ENCODE data around the gene SKAP2. TPM values are rescaled to one million over a fixed set of nuclear protein-coding genes. Genes with fewer than 3 reads are reported as not detected.

The SKAP2 gene
- total and polyA plus RNA-seq, 2 donors (not counting 1 experiment from before 2014, with no cell fraction given) = 17.5 to 25.9 TPM

DNA sequence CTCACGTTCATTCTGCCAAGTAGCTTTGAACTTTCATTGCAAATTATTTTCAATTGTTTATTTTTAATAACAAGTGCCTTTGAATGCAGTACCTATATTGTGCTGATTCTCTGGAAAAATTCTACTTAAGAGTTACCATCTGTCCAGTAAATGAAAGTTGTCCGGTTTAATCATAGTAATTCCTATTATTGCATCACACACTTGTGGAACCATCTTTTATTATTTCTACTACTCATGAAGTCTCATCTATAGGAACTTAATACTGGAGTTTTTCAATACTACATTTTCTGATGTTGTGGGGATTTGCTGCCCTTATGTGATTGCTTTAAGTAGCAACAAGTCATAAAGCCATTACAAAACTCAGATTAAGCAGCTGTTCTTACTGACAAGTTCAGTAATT is 16.5 kb upstream of the SKAP2 start:
- Histone ChIP-seq H4K20me1 (ENCODE audit: control insufficient read depth, extremely low read depth, insufficient read depth, low read length) (no peaks in the 10 kb centered on the region), H3K9me3 (ENCODE audit: control insufficient read depth, insufficient read depth, low read depth, low read length) (no peaks in the 10 kb centered on the region), H3K79me2 (ENCODE audit: control insufficient read depth, insufficient read depth, low read length) (no peaks in the 10 kb centered on the region), H3K27ac (ENCODE audit: insufficient read depth, low read length) (no peak overlapping the region), H3K9ac (ENCODE audit: insufficient read depth, low read length) (no peak overlapping the region), H3K4me3 (replicated peaks in 1 of 4; ENCODE audit: control extremely low read depth in 1 of 4, insufficient read depth in 1 of 4, low read depth in 3 of 4, low read length in 4 of 4) (no peak overlapping the region), H2AFZ (ENCODE audit: low read length) (no peak overlapping the region), H3K4me1 (ENCODE audit: control insufficient read depth, extremely low read depth, insufficient read depth, low read length) (no peaks in the 10 kb centered on the region), H3K36me3 (ENCODE audit: control insufficient read depth, insufficient read depth, low read length) (no peaks in the 10 kb centered on the region), H3K27me3 (ENCODE audit: control insufficient read depth, insufficient read depth, low read length) (no peaks in the 10 kb centered on the region), H3K4me2 (ENCODE audit: extremely low read depth, insufficient read depth, low read length) (no peak overlapping the region)
- TF ChIP-seq, protein P1, sequence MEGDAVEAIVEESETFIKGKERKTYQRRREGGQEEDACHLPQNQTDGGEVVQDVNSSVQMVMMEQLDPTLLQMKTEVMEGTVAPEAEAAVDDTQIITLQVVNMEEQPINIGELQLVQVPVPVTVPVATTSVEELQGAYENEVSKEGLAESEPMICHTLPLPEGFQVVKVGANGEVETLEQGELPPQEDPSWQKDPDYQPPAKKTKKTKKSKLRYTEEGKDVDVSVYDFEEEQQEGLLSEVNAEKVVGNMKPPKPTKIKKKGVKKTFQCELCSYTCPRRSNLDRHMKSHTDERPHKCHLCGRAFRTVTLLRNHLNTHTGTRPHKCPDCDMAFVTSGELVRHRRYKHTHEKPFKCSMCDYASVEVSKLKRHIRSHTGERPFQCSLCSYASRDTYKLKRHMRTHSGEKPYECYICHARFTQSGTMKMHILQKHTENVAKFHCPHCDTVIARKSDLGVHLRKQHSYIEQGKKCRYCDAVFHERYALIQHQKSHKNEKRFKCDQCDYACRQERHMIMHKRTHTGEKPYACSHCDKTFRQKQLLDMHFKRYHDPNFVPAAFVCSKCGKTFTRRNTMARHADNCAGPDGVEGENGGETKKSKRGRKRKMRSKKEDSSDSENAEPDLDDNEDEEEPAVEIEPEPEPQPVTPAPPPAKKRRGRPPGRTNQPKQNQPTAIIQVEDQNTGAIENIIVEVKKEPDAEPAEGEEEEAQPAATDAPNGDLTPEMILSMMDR (conservative IDR thresholded peaks at IDR 0.05 in 1 of 2, IDR thresholded peaks at IDR 0.05 in 1 of 2; ENCODE audit: low read depth in 1 of 2, low read length in 2 of 2) = no peak
- TF ChIP-seq EZH2 (IDR thresholded peaks at IDR 0.05; ENCODE audit: low read length, missing control alignments) = no peak
- DNase-seq (ENCODE audit: low read depth in 2 of 2) = no peak

DNA sequence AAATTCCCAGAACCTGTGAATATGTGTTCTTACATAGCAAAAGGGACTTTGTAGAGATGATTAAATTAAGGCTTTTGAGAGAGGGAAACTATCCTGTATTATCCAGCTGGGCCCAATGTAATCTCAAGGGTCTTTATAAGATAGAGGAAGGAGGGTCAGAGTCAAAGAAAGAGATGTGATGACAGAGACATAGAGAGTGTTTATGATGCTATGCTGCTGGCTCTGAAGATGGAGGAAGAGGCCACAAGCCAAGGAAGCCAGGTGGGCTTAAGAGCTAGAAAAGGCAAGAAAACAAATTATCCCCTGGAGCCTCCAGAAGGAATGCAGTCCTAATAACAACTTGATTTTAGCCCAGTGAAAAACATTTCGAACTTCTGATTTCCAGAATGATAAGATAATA is 15.3 kb upstream of the SKAP2 start:
- DNase-seq (ENCODE audit: low read depth in 2 of 2) = no peak
- H3K9me3 ChIP-seq (ENCODE audit: control insufficient read depth, insufficient read depth, low read depth, low read length) = no peaks in the 10 kb centered on the region
- H3K4me2 ChIP-seq (ENCODE audit: extremely low read depth, insufficient read depth, low read length) = no peak overlapping the region
- H3K4me1 ChIP-seq (ENCODE audit: control insufficient read depth, extremely low read depth, insufficient read depth, low read length) = no peaks in the 10 kb centered on the region
- H3K9ac ChIP-seq (ENCODE audit: insufficient read depth, low read length) = no peak overlapping the region
- no peak overlapping the region for H3K27ac ChIP-seq (ENCODE audit: insufficient read depth, low read length)
- TF ChIP-seq EZH2 (IDR thresholded peaks at IDR 0.05; ENCODE audit: low read length, missing control alignments) = no peak
- TF ChIP-seq, protein P1 (conservative IDR thresholded peaks at IDR 0.05 in 1 of 2, IDR thresholded peaks at IDR 0.05 in 1 of 2; ENCODE audit: low read depth in 1 of 2, low read length in 2 of 2) = no peak
- H2AFZ ChIP-seq (ENCODE audit: low read length) = no peak overlapping the region
- no peaks in the 10 kb centered on the region for H3K36me3 ChIP-seq (ENCODE audit: control insufficient read depth, insufficient read depth, low read length)
- H3K27me3 ChIP-seq (ENCODE audit: control insufficient read depth, insufficient read depth, low read length) = no peaks in the 10 kb centered on the region
- no peaks in the 10 kb centered on the region for H3K79me2 ChIP-seq (ENCODE audit: control insufficient read depth, insufficient read depth, low read length)
- H4K20me1 ChIP-seq (ENCODE audit: control insufficient read depth, extremely low read depth, insufficient read depth, low read length) = no peaks in the 10 kb centered on the region
- no peak overlapping the region for H3K4me3 ChIP-seq (replicated peaks in 1 of 4; ENCODE audit: control extremely low read depth in 1 of 4, insufficient read depth in 1 of 4, low read depth in 3 of 4, low read length in 4 of 4)

DNA sequence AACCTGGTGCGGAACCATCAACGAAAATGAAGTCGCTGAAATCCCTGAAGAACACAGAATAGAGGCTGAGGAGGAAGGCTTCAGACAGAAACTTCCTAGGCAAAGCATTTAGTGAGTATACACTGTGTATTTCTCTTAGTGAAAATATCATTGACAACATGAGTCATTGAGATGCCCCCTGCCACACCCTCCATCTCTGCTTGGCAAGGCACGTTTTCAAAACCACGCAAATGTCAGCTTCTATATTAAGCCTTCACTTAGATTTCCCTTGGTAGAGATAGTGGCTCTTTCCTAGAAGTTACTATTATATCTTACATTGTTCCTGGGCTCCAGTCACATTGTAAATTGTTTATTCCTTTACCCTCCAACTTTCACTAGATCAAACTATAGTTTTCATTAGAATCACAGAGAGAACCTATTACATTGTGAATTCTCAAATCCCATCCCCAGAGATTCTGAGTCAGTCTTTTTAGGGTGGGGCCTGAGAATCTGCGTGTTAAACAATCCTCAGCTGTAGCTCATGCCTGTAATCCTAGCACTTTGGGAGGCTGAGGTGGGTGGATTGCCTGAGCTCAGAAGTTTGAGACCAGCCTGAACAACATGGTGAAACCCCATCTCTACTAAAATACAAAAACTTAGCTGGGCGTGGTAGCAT is 4.6 kb upstream of the SKAP2 start:
- Histone ChIP-seq H3K27me3 (ENCODE audit: control insufficient read depth, insufficient read depth, low read length) (no peaks in the 10 kb centered on the region), H2AFZ (ENCODE audit: low read length) (no peak overlapping the region), H3K4me2 (ENCODE audit: extremely low read depth, insufficient read depth, low read length) (no peak overlapping the region), H3K79me2 (ENCODE audit: control insufficient read depth, insufficient read depth, low read length) (peaks cover 3% of the 10 kb centered on the region), H3K9me3 (ENCODE audit: control insufficient read depth, insufficient read depth, low read depth, low read length) (no peaks in the 10 kb centered on the region), H3K9ac (ENCODE audit: insufficient read depth, low read length) (no peak overlapping the region), H3K27ac (ENCODE audit: insufficient read depth, low read length) (no peak overlapping the region), H4K20me1 (ENCODE audit: control insufficient read depth, extremely low read depth, insufficient read depth, low read length) (no peaks in the 10 kb centered on the region), H3K4me1 (ENCODE audit: control insufficient read depth, extremely low read depth, insufficient read depth, low read length) (no peaks in the 10 kb centered on the region), H3K4me3 (replicated peaks in 1 of 4; ENCODE audit: control extremely low read depth in 1 of 4, insufficient read depth in 1 of 4, low read depth in 3 of 4, low read length in 4 of 4) (no peak overlapping the region), H3K36me3 (ENCODE audit: control insufficient read depth, insufficient read depth, low read length) (no peaks in the 10 kb centered on the region)
- DNase-seq (ENCODE audit: low read depth in 2 of 2) = peak in 1 of 2 donors; percentile 62
- TF ChIP-seq, protein P1 (conservative IDR thresholded peaks at IDR 0.05 in 1 of 2, IDR thresholded peaks at IDR 0.05 in 1 of 2; ENCODE audit: low read depth in 1 of 2, low read length in 2 of 2) = no peak
- TF ChIP-seq EZH2 (IDR thresholded peaks at IDR 0.05; ENCODE audit: low read length, missing control alignments) = no peak

Data from fibroblast of lung (primary cell).